HPDE6-E6E7 (cell line): ENCODE results near the gene ATP1A4.

Experiments used
- DNase-seq: peaks from one replicate; pipeline ENCODE4 v3.0.0; 2011; ENCODE audit warnings: missing footprints; ENCODE audit errors: extremely low spot score

Gene ATP1A4

DNA sequence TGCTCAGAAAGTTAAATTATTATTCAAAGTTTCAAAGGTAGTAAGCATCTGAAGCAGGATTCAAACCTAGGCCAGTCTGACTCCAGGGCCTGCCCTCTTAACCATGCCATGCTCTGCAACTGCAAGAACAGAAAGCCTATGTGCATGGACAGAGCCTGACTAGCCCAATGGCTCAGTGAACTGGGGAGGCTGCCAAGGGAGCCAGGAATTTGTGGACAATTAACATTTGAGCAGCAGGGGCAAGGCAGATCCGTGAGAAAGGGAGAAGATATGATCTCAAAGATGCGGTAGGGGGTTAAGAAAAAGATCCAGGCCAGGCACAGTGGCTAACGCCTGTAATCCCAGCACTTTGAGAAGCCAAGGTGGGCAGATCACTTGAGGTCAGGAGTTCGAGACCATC is 6.5 kb upstream of the ATP1A4 start:
- no peak for DNase-seq

DNA sequence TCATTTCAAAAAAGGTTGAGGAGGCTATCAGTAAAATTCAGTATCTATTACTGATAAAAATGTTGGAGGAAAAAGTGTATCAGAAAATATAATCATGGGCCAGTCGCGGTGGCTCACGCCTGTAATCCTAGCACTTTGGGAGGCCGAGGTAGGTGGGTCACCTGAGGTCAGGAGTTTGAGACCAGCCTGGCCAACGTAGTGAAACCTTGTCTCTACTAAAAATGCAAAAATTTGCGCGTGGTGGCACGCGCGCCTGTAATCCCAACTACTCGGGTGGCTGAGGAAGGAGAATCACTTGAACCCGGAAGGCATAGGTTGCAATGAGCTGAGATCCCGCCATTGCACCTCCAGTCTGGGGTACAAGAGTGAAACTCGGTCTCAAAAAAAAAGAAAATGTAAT is 5.3 kb upstream of the ATP1A4 start:
- no peak for DNase-seq

DNA sequence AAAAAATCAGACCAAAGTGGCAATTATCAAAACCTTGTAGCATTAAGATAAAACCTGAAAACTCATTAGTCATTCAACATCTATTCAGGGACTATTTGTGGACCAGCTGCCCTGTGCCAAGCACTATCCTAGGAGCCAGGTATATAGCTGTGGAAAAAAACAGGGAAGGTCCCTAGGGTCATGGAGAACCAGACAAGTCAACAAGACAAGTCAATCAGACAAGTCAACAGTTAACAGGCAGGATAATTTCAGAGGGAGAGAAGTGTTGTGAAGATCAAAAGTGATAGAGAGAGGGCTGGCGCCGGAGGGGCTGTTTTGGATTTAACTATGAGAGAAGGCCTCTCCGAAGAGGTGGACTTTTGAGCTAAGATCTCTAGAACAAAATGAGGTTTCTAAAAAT is 3.3 kb upstream of the ATP1A4 start:
- DNase-seq: no peak

- DNase-seq: no peak
Measured at GRCh38 chr1:160149233-160149632, 2.2 kb upstream of the ATP1A4 start.

GRCh38 chr1:160149716-160150115 is 1.7 kb upstream of the ATP1A4 start:
- no peak for DNase-seq

GRCh38 chr1:160154790-160155189 is 3.4 kb downstream of the ATP1A4 start:
- DNase-seq: no peak

GRCh38 chr1:160156361-160156760 is 5.0 kb downstream of the ATP1A4 start:
- no peak for DNase-seq

- no peak for DNase-seq
Measured at GRCh38 chr1:160157174-160157573, 5.8 kb downstream of the ATP1A4 start.

DNA sequence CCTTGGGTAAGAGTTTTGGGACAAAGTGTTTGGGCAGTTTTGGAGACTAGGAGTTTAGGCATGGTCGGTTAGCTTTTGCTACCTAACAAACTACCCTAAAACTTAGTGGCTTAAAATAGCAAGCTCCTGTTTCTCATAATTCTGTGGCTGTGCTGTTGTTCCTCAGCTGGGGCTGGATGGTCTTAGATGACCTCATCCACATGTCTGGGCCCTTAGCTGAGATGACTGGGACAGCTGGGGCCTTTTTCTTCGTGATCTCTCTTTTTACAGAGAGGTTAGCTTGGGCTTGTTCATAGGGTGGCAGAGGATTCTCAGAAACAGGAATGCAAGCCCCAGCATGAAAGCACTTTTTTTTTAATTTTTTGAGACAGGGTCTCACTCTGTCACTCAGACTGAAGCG is 6.6 kb downstream of the ATP1A4 start:
- no peak for DNase-seq

- DNase-seq: no peak
Measured at GRCh38 chr1:160158534-160158933, 7.1 kb downstream of the ATP1A4 start.

DNA sequence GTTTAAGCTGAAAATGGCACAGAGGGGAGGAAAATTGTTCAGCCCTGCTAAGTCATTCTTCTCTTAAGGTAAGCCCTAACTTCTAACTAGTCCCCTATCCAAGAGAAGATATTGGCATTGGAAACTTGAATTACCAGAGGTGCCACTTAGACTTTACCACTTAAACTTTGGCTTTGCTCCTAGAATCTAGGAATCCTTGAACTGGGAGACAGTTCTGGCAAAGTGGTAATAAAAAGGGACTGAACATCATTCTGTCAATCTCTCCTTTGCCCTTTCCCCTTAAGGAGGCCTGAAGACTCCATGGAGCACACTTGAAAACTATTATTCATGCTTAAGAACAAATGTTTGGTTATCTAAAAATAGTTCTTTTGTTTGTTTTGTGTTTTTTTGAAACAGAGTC is 8.4 kb downstream of the ATP1A4 start:
- DNase-seq: no peak

DNA sequence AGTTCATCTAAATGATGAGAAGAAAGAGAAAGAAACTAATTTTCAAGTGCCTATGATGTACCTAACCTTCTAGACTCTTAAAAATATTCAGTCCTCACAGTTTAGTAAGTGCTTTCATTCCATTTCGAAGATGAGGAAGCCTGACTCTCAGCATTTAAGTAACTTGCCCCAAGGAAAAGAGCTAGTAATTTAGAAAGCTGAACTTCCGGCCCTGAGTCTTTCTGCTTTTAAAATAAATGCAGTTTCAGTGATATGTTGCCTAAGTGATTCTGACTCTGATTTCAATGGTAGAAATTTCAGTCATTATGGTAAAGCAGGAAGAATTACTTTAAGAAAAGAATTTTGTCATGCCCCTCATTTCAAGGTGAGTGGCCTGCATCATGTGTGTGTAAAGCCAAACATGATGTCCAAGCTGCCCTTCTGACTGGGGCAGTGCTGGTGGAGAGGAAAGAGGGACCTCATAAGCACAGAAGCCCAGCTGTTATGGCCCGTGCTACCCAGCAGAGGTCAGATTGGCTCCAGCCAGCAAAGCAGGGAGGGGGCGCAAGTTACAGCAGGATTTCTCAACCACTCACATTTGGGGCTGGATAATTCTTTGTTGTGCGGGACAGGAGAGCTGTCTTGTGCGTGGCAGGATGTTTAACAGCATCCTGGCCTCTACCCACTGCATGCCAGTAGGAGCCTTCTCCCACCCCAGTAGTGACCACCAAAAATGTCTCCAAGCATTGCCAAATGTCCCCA is 10.7 kb downstream of the ATP1A4 start:
- DNase-seq: no peak

DNA sequence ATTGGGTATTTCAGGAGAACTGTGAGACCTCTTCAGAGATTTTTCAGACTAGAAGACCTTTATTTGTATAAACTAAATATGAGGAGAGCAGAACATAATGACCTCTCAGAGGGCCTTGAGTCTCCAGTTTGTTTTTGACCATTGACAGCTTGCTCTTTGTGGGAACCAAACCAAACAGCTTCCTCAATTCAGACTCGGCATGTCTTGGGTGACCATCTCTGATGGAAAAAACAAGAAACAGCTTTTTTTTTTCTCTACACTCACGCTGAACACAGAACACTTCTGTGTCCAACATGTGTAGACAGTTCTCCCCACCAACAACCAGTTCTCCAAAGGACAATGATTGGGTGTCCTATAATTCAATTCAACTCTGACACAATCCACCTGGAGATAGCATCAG is 11.5 kb downstream of the ATP1A4 start:
- no peak for DNase-seq

- DNase-seq: no peak
Measured at GRCh38 chr1:160163615-160164014, 12.2 kb downstream of the ATP1A4 start.

GRCh38 chr1:160164121-160164520 is 12.7 kb downstream of the ATP1A4 start:
- no peak for DNase-seq

- no peak for DNase-seq
Measured at GRCh38 chr1:160166166-160166868, 14.9 kb downstream of the ATP1A4 start.

DNA sequence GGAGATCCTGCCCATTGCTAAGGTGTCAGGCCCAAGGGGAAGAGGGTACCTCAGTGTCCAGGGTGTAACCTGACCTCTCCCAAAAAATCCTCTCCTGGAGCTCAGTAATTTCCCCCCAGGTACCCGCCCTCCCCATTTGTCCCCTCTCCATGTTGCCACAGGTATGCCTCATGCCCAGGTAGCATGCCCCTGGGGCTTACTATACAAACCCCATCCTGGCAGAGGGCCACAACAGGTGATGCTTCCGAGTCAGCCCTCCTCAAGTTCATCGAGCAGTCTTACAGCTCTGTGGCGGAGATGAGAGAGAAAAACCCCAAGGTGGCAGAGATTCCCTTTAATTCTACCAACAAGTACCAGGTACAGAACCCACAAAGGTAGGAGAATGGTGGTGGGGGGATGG is 15.7 kb downstream of the ATP1A4 start:
- DNase-seq: no peak

- DNase-seq: no peak
Measured at GRCh38 chr1:160167580-160167979, 16.2 kb downstream of the ATP1A4 start.

- DNase-seq: no peak
Measured at GRCh38 chr1:160168016-160168415, 16.6 kb downstream of the ATP1A4 start.

GRCh38 chr1:160168609-160169369 is 17.4 kb downstream of the ATP1A4 start:
- no peak for DNase-seq

GRCh38 chr1:160169553-160170399 is 18.4 kb downstream of the ATP1A4 start:
- DNase-seq: no peak

DNA sequence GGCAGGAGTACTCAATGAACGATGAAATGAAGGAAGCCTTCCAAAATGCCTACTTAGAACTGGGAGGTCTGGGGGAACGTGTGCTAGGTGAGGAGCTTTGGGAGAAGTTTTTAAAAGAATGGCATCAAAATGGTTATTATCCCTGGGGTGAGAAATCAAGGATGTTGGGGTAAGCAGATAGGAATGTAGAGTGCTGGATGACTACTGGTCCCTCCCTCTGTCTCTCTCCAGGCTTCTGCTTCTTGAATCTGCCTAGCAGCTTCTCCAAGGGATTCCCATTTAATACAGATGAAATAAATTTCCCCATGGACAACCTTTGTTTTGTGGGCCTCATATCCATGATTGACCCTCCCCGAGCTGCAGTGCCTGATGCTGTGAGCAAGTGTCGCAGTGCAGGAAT is 20.0 kb downstream of the ATP1A4 start:
- DNase-seq: peak; percentile 26
